Transverse colon (tissue), 4 donors: Measurements from ENCODE around the gene ALDH1L2. TPM values are rescaled to one million over a fixed set of nuclear protein-coding genes. Genes with fewer than 3 reads are reported as not detected.

Experiments used
- DNase-seq: peaks from one replicate; pipeline ENCODE4 v3.0.0-alpha.2; 2019
- H3K27ac ChIP-seq, 4 donors: fragments of 200-600 bp; sonication (generic); 2 replicates each; pipeline ENCODE4 v1.5.1; 2016 to 2018; ENCODE audit warnings: inconsistent platforms in 4 of 4
- H3K27me3 ChIP-seq: fragments of 200-600 bp; sonication (generic); 2 replicates; pipeline ENCODE4 v1.5.1; 2017; ENCODE audit warnings: inconsistent platforms
- H3K36me3 ChIP-seq, 4 donors: fragments of 200-600 bp; sonication (generic); 2 replicates each; pipeline ENCODE4 v1.5.1; 2017 to 2019; ENCODE audit warnings: inconsistent platforms in 4 of 4
- H3K4me1 ChIP-seq, 4 donors: fragments of 200-600 bp; sonication (generic); 2 replicates each; pipeline ENCODE4 v1.5.1; 2017 to 2020; ENCODE audit warnings: inconsistent platforms in 4 of 4
- H3K4me3 ChIP-seq, 4 donors: fragments of 200-600 bp; sonication (generic); 1 replicate in 1 of 4; 2 replicates in 3 of 4; pipeline versions ENCODE4 v1.5.1 to v1.6.1; 2017 to 2019; ENCODE audit warnings: inconsistent platforms in 4 of 4
- H3K9me3 ChIP-seq, 2 donors: fragments of 200-600 bp; sonication (generic); 2 replicates each; pipeline ENCODE4 v1.5.1; 2017 to 2019; ENCODE audit warnings: inconsistent platforms in 2 of 2
- EP300 ChIP-seq: sonication (generic); formaldehyde crosslinking; IDR thresholded peaks from one replicate; pipeline ENCODE4 v1.6.1; 2017; ENCODE audit warnings: antibody characterized with exemption, low read depth
- POLR2A ChIP-seq: fragments of 450-650 bp; IDR thresholded peaks from one replicate; pipeline ENCODE4 v1.6.1; 2016; ENCODE audit warnings: antibody characterized with exemption, mild to moderate bottlenecking, moderate library complexity
- POLR2AphosphoS5 ChIP-seq, 3 donors: sonication (generic); formaldehyde crosslinking; IDR thresholded peaks; one replicate each; pipeline ENCODE4 v1.6.1; 2016; ENCODE audit warnings: antibody characterized with exemption in 3 of 3
- WGBS, 2 donors: methylation state at CpG; one replicate each; pipeline ENCODE4 v1.1.5; 2018; ENCODE audit warnings: low coverage in 1 of 2; 5-methylcytosine and 5-hydroxymethylcytosine counted together
- in situ Hi-C, 4 donors: fragments of 200-750 bp; cut with MboI; loops; one replicate each; pipeline versions ENCODE4 v1.15.0 to v1.15.1; 2017; ENCODE audit warnings: low sequenced_read_pairs in 3 of 4, low pct_ligation_motif_present in 1 of 4, low pct_unique_long_range_greater_than_20kb in 1 of 4
- intact Hi-C: fragments of 100-400 bp; cut with DNase I; formaldehyde crosslinking; loops from one replicate; pipeline ENCODE4 v1.15.1; 2023; ENCODE audit warnings: low total_unique reads
- total RNA-seq, 4 donors: library from RNA; depleted of rRNA; stranded (reverse); fragments of >200 nt; gene quantifications; one replicate each; pipeline ENCODE4 v1.1.0, GENCODE V29; 2016
- TF ChIP-seq, protein P1 (sequence below), 5 experiments: fragments of 200-600 bp in 3 of 5; fragments of 450-650 bp in 2 of 5; sonication (generic) in 3 of 5; IDR thresholded peaks; 1 replicate in 2 of 5; 2 replicates in 3 of 5; pipeline ENCODE4 v1.5.1; 2016 to 2017; ENCODE audit warnings: antibody characterized with exemption in 5 of 5, inconsistent platforms in 3 of 5, mild to moderate bottlenecking in 2 of 5, moderate library complexity in 1 of 5

The ALDH1L2 gene
- total RNA-seq, 4 donors from 2014 or later = 0.37 to 4.8 (median 2.3) TPM

DNA sequence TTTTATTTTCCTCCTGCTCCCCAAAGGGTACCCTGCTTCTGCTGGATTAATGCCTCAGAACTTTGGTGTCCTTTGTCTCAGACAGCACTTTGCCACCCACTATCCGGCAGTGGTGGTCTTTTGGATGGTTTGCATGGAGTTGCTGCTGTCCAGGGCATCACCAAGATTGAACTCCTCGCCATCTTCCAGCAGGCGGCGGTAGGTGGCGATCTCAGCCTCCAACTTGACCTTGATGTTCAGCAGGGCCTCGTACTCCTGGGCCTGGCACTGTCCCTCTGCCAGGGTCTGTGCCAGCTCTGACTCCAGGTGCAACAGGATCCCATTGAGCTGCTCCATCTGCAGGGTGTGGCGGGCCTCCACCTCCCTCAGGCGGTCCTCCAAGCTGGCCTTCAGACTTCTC lies 107.6 kb downstream of the ALDH1L2 start:
- H3K27ac ChIP-seq = no peak overlapping the region
- no peaks in the 10 kb centered on the region for H3K9me3 ChIP-seq
- intact Hi-C loops = no loop called here
- no peaks in the 10 kb centered on the region for H3K4me1 ChIP-seq
- DNase-seq = no peak
- WGBS, 2 donors = no CpG with 5 or more reads among the region's 8 CpGs
- in situ Hi-C loops = no loop called here
- TF ChIP-seq POLR2A = no peak
- TF ChIP-seq POLR2AphosphoS5 (IDR thresholded peaks at IDR 0.05) = no peak
- no peak for TF ChIP-seq EP300
- TF ChIP-seq, protein P1, sequence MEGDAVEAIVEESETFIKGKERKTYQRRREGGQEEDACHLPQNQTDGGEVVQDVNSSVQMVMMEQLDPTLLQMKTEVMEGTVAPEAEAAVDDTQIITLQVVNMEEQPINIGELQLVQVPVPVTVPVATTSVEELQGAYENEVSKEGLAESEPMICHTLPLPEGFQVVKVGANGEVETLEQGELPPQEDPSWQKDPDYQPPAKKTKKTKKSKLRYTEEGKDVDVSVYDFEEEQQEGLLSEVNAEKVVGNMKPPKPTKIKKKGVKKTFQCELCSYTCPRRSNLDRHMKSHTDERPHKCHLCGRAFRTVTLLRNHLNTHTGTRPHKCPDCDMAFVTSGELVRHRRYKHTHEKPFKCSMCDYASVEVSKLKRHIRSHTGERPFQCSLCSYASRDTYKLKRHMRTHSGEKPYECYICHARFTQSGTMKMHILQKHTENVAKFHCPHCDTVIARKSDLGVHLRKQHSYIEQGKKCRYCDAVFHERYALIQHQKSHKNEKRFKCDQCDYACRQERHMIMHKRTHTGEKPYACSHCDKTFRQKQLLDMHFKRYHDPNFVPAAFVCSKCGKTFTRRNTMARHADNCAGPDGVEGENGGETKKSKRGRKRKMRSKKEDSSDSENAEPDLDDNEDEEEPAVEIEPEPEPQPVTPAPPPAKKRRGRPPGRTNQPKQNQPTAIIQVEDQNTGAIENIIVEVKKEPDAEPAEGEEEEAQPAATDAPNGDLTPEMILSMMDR (IDR thresholded peaks at IDR 0.05) = no peak
- no peaks in the 10 kb centered on the region for H3K27me3 ChIP-seq
- no peaks in the 10 kb centered on the region for H3K36me3 ChIP-seq
- H3K4me3 ChIP-seq = no peak overlapping the region

DNA sequence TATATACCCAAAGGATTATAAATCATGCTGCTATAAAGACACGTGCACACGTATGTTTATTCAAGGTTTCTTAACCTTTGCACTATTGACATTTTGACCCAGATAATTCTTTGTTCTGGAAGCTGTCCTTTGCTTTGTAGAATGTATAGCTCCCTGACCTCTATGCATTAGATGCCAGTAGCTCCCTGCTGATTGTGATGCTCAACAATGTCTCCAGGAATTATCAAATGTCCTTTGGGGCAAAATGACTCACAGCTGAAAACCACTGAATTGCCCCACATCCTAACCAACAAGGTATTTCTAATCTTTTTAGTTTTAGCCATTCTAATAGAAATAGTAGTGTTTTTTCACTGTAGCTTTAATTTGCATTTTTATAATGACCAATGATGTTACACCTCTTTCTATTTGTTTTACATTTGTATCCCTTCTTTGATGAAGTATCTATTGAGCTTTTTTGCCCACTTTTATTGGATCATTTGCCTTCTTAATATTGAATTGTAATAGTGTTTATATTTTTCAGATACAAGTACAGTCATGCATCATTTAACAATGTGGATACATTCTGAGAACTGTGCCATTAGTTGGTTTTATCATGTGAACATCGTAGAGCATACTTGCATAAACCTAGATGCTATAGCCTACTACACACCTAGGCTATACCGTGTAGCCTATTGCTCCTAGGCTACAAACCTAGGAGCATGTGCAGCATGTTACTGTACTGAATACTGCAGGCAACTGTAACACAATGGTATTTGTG lies 108.5 kb downstream of the ALDH1L2 start:
- Histone ChIP-seq H3K27ac (no peak overlapping the region), H3K27me3 (no peaks in the 10 kb centered on the region), H3K4me3 (no peak overlapping the region), H3K9me3 (no peaks in the 10 kb centered on the region), H3K4me1 (no peaks in the 10 kb centered on the region), H3K36me3 (no peaks in the 10 kb centered on the region)
- DNase-seq = no peak
- intact Hi-C loops (no loop called here), in situ Hi-C loops (no loop called here)
- TF ChIP-seq, protein P1 (IDR thresholded peaks at IDR 0.05) = no peak
- TF ChIP-seq EP300 (no peak), POLR2AphosphoS5 (IDR thresholded peaks at IDR 0.05) (no peak), POLR2A (no peak)
- WGBS, 2 donors = 86% methylated on average over 1 of the region's 4 CpGs; no CpG with 5 or more reads in 1 of the 2 donors

DNA sequence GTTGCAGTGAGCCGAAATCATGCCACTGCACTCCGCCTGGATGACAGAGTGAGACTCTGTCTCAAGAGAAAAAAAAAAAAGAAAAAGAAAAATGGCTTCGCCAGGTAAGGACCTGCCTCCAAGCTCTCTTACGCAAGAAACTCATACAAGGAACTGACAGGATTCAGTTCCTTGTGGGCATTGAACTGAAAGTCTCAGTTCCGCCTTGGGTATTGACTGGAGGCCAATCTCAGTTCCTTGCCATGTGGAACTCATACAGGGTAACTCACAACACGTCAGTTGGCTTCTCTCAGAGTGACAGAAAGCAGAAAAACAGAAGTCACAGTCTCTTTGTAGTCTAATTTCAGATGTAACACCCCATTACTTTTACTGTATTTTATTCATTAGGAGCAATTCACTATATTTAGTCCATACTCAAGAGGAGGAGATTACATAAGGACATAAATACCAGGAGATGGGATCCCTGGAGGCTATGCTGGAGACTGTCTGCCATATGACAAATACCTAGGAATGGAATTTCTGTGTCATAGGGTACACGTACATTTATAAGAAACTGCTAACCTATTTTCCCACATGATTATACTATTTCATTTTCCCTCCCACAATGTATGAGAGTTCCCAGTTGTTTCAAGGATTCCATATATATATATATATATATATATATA lies 109.5 kb downstream of the ALDH1L2 start:
- intact Hi-C loops = no loop called here
- H3K27ac ChIP-seq = no peak overlapping the region
- H3K9me3 ChIP-seq = no peaks in the 10 kb centered on the region
- no peak overlapping the region for H3K4me3 ChIP-seq
- in situ Hi-C loops = no loop called here
- peak; percentile 40 for DNase-seq
- no peaks in the 10 kb centered on the region for H3K36me3 ChIP-seq
- WGBS, 2 donors = 79 to 80% methylated on average over 3 to 7 of the region's 7 CpGs
- TF ChIP-seq, protein P1 (IDR thresholded peaks at IDR 0.05) = no peak
- TF ChIP-seq POLR2A = no peak
- no peak for TF ChIP-seq EP300
- no peak for TF ChIP-seq POLR2AphosphoS5 (IDR thresholded peaks at IDR 0.05)
- no peaks in the 10 kb centered on the region for H3K27me3 ChIP-seq
- H3K4me1 ChIP-seq = no peaks in the 10 kb centered on the region

DNA sequence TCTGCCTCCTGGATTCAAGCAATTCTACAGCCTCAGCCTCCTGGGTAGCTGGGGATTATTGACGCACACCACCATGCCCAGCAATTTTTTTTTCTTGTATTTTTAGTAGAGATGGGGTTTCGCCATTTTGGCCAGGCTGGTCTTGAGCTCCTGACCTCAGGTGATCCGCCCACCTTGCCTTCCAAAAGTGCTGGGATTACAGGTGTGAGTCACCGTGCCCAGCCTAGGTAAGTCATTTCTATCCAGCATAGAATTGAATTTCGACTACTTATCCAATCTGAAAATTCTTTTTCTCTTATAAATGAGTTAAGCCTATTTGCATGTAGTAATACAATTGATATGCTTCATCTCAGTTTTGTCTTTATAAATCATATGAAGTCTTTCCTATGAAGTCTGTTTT lies 111.0 kb downstream of the ALDH1L2 start:
- H3K4me3 ChIP-seq = no peak overlapping the region
- intact Hi-C loops (no loop called here), in situ Hi-C loops (no loop called here)
- H3K27ac ChIP-seq = no peak overlapping the region
- H3K4me1 ChIP-seq = no peaks in the 10 kb centered on the region
- no peaks in the 10 kb centered on the region for H3K36me3 ChIP-seq
- DNase-seq = no peak
- WGBS, 2 donors = 87 to 100% methylated on average over 2 to 5 of the region's 5 CpGs
- H3K9me3 ChIP-seq = no peaks in the 10 kb centered on the region
- no peak for TF ChIP-seq POLR2A
- no peak for TF ChIP-seq POLR2AphosphoS5 (IDR thresholded peaks at IDR 0.05)
- no peaks in the 10 kb centered on the region for H3K27me3 ChIP-seq
